Posterior cingulate gyrus (tissue), 11 donors: ENCODE data around the gene ZNF407.

Experiments
- DNase-seq, 10 donors: peaks; one replicate each; pipeline versions ENCODE4 v3.0.0 to v3.0.0-alpha.2; 2020 to 2021; ENCODE audit warnings: mixed read lengths in 3 of 10
- intact Hi-C: fragments of 100-400 bp; cut with DNase I; formaldehyde crosslinking; loops from one replicate; pipeline ENCODE4 v1.15.1; 2023

ZNF407 gene

DNA sequence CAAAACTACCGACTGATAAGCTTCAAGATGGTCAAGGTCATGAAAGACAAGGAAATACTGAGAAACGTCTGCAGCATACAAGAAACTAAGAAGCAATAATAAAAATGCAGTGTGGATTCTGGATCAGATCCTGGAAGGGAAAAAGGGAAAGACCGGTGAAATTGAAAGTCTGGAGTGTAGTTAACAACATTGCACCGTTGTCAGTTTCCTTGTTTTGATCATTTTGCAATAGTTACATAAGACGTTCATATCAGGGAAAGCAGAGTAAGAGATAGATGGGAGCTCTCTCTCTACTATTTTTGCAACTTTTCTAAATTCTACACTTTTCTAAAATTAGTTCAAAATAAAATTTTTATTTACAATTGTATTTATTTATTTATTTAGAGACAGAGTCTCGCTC is 15.0 kb upstream of the ZNF407 start:
- no peak for DNase-seq
- intact Hi-C loops: no loop called here

DNA sequence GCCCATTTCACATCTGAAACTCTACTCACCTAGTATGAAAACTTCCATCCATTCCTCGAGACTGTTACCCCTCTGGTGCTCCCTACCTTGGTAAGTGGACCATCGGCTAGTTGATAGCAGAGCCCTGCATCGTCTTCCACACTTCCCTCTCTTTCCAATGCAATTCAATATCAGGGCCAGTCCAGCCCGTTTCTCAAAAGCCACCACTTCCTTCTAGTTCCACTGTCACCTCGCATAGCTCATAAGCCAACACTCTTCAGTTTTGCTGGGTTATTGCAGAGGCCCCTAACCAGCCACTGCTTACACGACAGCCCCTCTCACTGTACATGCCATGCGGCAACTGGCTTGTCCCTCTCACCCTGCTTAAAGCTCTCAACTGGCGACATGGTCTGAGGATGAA is 10.2 kb upstream of the ZNF407 start:
- no peak for DNase-seq
- intact Hi-C loops: no loop called here

DNA sequence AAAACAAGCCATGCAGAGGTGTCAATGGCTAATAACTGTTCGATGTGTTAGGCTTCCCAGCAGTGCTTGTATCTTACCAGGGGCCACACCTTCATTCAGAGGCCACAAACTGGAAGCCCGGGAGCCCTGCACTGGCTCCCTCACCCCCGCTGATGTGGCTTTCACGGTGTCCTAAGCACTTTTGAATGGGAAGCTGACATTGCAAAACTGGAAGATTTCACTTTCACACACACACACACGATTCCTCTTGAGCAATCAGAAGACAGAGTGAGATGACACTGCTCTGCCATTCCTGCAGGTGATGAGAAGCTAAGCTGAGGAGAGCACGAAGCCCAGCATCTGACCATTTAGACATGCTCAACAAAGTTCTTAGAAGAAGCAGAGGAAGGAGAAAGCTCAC is 8.6 kb upstream of the ZNF407 start:
- intact Hi-C loops: no loop called here
- DNase-seq: no peak

DNA sequence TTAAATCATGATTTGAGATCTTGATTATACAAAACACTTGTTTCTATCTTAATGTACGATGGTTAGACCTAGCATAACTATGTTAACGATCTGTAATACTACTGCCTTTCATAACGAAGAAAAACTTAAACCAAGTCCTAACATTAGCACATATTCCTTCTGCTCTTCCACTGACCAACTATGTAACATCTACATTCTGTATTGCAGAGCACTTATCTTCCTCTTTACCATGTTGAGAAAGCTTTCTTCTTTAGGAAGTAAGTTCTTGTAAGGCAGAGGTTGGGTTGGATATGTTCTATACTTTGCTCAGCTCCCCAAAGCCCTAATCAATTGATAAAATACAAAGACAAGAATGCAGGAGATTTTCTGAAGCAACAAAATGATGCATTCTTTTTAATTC is 7.9 kb upstream of the ZNF407 start:
- DNase-seq: no peak
- intact Hi-C loops: no loop called here

DNA sequence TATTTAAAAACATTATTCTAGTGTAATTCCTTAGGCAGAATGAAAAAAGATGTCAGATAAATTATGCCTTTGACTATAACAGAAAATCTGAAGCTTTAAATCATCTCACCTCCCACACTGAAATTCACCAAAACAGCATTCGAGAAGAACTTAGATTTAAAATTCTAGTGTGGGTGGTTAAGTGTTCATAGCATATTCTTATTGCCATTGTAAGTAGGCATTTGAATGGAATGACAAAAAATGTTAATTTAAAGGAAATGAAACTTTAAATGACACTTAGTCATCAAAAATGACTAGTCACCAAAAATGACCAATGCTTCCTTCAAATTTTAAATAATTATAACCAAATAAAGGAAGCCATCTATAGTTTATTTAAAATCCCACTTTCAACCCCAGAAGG is 7.0 kb upstream of the ZNF407 start:
- intact Hi-C loops: no loop called here

DNA sequence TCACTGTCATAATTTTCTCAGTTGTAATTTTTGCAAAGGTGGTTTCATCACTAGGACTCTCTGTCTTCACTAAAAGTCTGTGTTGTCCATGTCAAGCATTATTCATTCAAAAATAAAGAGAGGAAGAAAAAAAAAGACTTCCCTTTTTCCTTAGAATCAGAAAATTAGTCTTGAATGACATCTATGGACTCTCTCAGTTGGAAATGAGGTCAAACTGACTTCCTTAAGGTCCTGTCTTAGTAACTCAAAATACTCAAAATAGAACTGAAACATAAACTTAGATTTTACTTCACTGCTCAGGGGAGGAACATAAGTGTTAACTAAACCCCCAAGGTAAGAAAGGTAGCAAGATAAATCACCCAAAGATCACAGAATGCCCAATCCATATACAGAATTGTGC is 2.2 kb upstream of the ZNF407 start:
- DNase-seq: no peak
- intact Hi-C loops: no loop called here

More for the DNA sequence above, 7.0 kb upstream of the ZNF407 start:
- no peak for DNase-seq

DNA sequence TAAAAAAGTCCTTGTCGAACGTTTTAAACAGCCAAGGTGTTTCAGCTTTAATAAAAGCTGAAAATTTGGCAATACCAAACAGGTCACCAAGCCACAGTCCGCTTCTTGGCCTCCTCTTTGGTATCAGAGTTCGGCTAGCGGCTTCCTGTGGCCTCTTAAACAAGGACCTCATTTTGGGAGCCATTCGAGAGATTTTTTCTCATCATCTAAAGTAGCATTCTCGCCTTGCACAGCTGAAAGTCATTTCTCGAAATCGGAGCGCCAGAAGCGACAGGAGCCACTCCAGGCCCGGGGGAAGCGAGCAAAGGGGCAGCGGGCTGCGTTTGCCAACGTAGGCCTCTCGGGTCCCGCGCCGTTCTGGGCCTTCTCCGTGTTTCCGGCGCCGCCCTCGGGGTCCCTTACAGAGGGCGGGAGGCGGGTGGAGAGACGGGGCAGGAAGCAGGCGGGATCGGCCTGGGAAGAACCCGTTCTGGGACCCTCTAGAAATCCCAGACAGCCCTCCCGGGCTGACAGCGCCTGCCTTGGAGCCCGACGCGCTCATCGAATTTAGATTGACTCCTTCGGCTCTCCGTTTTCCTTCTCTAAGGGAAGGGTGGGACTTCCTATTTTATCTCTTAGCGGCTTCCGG is 522 bp upstream of the ZNF407 start:
- DNase-seq: peak; percentile 58 to 95 (median 70)
- intact Hi-C loops: no loop called here

DNA sequence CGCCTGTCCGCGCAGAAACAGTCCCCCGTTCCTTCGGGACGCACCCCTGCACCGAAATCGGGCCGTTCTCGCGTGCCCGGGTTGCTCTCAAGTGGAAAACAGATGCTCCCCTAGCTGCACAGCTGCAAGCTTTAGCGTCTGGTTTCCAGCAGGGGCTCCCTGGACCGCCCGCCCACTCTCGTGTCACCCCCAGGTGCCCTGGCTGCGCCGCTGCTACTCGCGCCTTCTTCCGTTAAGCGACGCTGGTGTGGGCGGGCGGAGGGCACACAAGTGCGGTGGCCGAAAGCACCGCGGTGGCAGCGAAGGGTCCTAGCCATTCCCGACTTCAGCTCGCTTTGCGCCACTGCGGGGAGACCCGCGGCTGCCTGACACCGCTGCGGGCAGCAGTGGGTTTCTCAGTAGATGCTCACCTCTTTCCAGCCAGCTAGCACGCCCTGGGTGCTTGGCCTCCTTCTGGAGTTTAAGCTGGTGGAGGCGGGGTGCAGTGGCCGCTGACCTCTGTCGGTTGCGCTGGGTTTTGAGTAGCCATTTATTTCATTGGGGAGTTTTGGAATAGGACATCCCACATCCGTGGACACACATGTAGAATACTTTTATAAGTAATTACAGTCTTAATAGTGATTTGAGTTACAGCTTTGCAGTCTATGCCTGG is 806 bp downstream of the ZNF407 start:
- intact Hi-C loops: no loop called here
- peak; percentile 25 to 90 (median 46) for DNase-seq

DNA sequence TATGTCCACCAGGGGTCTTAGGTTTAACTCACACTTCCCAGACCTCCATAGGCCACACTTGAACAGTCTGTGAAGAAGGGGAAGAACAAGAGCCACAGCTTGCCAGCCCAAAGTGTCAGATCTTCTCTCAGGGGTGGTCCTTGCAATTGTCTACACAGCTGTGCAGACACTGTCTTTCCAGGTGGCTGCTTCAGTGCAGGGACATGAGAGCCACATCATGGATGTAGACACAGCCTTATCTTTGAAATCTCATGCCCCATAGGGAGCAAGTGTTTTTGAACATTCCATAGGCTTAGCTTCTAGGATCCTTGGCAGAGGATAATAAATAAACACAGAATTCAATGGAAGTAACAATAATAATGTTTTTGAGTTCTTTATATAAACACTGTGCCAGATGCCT is 6.7 kb downstream of the ZNF407 start:
- no peak for DNase-seq
- intact Hi-C loops: no loop called here

DNA sequence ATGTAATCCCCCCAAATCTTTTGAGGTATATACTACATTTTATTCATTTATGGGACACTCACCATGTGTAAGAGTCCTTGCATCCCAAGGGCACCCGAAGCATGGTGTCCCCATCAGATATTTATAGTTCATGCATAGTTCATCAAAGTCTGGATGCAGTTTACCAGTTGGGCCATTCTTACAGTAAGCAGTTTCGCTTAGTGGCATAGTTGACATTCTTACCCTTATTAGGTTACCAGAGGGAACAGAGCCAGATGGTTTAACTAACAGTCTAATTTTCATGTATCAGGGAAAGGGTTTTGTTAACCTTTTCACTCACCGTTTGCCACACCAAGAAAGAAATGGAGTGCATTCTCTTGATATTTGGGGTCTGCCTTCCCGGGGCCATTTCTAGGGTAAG is 7.1 kb downstream of the ZNF407 start:
- no peak for DNase-seq
- intact Hi-C loops: no loop called here

DNA sequence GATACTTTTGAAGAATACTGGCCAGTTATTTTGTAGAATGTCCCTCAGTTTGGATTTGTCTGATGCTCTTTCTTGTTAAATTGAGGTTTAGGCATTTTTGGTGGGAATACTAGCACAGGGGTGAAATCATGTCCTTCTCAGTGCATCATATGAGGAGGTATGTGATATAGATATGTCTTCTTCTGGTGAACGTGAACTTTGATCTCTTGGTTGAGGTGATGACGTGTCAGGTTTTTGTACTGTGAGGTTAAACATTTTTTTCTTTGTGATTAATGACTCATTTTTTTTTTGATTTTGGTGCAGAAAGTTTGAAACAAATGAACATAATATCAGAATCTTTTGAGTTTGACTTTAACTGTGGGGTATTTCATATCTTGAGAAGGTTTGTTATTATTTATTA is 11.0 kb downstream of the ZNF407 start:
- intact Hi-C loops: no loop called here

DNA sequence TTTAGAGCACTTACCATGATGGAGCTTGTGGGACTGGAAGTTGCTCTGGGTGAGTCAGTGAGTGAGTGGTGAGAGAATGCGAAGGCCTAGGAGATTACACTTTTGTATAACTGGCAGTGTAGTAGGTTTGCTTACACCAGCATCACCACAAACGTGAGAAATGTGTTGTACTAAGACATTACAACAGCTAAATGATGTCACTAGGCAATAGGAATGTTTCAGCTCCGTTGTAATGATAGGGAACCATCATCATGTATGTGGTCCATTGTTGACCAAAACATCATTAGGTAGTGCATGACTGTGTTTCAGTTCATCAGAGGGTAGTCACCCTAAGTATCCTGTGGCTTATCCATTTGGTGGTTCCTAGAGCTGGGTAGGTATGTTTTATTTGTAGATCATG is 11.9 kb downstream of the ZNF407 start:
- intact Hi-C loops: no loop called here
- DNase-seq: no peak

More for the DNA sequence above, 11.0 kb downstream of the ZNF407 start:
- no peak for DNase-seq

DNA sequence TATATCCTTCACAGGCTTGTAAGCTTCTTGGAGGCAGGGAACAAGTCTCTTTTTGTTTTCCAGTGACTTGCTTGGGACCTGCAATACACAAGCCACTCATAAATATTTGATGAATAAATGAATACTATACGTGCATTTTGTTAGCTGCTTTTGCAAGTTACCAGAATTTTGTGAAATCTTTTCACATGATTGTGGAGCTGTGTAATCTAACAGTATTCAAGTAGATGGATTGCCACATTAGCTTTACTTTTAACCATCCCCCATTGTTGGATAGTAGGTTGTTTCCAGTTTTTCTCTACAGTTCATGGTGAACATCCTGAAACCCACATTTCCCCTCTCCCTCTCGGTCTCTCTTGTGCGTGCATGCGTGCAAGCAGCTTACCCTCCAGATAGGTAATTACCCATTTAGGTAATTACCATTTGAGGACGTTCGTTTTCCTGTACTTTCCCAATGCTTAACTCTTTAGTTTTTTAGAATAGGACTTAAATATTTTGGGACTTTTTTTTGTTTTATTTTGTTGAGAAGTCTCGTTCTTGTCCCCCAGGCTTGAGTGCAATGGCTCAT is 12.5 kb downstream of the ZNF407 start:
- DNase-seq: no peak
- intact Hi-C loops: no loop called here

DNA sequence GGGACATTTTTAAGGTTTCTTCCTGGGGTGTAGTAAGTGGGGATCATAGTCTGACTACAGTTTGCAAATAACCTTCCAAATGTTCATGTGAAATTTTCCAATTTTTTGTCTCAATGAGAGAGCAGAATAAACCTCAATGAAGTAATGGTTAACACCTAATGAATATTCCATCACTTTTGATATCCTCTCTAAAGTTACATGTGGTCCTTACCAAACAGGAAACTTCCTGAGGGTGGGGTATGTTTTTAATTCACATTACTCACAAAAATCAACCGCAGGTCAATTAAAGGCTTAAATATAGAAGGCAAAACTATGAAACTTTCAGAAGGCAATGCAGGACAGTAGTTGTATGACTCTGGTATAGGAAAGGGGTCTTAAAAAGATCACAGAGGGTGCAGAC is 13.2 kb downstream of the ZNF407 start:
- intact Hi-C loops: no loop called here
- no peak for DNase-seq

DNA sequence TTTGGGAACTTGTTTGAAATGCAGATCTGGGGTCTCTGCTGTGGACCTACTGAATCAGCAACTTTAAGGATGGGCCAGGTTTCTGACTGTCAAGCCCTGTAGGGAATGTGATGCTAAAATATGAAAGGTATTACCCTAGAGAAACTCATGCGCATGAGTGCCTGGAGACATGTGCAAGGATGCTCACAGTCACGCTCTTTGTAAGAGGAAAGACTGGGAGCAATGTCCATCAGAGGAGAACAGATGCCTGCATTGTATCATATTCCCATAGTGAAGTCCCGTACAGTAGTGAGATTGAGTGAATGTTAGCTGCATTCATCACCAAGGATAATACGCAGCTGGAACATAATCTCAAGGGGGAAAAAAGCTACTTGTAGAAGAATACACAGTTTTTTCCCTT is 14.1 kb downstream of the ZNF407 start:
- no peak for DNase-seq

DNA sequence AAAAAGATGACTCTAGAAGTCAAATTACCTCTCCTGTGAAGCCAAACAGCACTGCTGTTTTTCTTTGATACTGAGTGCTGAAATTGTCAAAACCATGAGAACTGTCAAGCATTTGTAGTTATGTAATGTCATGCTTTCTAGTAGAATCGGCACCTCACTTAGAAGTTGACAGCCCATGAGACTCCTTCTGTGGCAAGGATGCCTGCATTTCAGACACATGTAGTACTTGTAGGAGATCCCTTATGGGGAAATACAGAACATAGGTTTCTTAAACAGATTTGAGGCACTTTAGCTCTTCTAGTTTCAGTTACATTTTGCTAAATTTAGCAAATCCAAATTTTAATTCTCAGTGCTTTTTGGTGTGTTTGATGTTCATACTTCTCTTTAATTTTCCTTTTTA is 15.7 kb downstream of the ZNF407 start:
- no peak for DNase-seq
- intact Hi-C loops: no loop called here

More for the DNA sequence above, 14.1 kb downstream of the ZNF407 start:
- intact Hi-C loops: no loop called here

DNA sequence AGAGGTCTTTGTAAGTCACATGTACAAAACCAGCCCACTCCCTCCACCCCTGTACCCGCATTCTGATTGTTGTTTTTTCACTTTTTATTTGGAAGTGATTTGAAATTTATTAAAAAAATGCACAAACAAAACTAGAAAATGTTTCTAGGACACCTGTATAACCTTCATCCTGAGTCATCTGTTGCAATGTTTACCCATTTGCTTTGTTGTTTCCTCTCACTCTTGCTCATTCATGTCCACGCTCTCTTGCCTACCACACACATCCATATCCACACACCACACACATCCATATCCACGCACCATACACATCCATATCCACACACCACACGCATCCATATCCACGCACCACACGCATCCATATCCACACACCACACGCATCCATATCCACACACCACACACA is 18.8 kb downstream of the ZNF407 start:
- no peak for DNase-seq
- intact Hi-C loops: no loop called here

DNA sequence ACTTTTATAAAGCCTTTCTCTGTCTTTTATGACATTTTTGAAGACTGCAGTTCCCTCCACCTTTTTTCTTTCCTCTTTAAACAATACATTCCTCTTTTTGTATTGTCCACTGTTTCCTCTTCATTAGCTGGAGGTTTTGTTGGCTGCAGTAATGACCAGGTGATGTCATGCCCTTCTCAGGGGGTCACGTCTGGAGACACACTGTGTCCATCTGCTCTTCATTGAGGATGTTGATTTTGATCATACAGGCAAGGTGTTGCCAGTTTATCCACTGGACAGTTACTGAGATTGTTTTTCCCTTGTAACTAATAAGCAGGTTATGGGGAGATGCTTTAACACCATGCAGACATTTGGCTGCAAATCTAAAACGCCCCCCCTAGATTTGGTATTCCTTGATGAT is 19.8 kb downstream of the ZNF407 start:
- intact Hi-C loops: no loop called here
- DNase-seq: no peak

DNA sequence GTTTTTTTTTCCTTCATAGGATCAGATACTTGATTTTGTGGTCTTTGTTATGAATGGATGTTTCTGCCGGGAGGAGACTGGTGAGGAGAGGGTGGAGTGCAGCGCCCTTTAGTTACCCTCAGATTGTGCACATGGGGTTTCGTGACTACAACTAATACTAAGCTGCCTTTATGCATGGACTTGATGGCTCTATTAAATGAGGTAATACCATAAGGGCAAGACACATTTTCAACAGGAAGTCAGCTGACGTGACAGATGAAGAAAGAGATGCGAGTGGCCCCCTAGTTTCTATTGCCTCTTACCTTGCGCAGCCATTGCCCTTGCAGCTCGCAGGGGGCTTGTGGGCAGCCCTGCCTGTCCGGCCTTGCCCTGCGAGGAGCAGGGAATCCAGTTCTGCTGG is 24.4 kb downstream of the ZNF407 start:
- no peak for DNase-seq
- intact Hi-C loops: no loop called here

DNA sequence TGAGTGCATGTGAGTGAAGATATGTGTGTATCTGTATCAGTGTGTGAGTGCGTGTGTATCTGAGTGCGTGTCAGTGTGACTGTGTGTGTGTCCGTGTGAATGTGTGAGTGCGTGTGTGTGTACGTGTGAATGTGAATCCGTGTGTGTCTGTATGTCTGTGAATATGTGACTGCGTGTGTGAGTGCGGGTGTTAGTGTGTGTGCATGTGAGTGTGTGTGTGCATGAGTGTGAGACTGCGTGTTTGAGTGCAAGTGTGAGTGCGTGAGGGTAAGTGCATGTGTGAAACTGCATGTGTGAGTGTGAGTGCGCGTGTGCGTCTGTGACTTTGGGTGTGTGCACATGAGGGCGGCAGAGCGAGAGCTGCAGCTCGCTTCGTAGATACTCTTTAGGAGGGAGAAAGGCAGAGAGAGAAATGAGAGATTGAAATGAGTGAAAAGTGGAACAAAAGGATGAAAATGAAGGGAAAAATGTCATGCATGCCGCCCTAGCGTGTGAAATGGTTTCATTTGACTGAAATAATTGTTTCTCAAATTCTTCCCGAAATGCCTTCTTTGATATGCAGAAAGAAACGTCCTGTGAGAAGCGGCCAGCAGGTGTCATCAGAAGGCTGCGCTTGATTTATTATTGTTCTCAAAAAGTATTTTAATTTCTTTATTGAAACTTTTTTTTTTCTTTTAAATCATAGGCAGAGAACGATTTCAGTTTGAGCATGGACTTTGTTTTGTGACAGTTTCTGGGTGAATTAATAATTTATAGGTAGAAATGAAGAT is 25.6 kb downstream of the ZNF407 start:
- peak in 4 of 10 donors; percentile 20 to 80 (median 32) for DNase-seq
- intact Hi-C loops: no loop called here

DNA sequence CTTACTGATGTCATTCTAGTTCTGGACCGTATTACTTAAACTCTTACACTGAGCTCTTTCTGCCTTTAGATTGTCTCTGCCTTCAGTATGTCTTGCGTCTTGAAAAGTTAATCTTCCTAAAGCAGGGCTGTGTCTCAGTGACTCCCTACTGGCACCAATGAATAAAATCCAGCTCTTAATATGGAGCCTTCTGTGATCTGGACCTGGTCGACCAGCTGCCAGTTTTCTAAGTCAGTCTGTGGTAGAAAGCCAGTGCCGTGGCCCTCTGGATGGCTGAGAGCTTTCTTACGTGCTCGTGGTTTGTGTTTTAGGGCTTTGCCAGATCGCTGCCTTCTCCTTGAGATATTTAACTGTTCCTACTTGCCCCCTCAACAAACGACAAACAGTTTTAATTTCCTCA is 26.8 kb downstream of the ZNF407 start:
- intact Hi-C loops: no loop called here

DNA sequence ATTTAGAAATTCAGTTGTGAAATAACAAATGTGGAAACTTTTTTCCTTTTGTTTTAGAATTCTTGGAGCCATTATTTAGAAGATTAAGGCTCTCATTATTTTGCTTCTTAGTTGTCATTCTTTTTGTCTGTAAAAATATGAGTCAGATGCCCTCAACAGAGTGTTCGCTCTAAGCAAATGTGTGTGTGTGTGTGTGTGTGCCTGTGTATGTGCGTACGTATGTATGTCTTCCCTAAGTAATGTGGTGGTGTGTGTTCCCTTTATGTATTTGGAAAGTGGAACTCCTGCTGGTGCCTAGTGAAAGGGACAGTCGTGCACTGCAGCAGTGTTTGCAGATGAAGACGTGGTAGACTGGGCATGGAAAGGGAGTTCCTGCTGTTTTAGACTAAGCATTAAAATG is 27.5 kb downstream of the ZNF407 start:
- DNase-seq: no peak
- intact Hi-C loops: no loop called here

More for the DNA sequence above, 26.8 kb downstream of the ZNF407 start:
- peak in 1 of 10 donors; percentile 33 for DNase-seq
